GM19395 (cell line): ENCODE results near the gene COPS9.

ENCODE experiments used
- ATAC-seq: cut with Tn5 transposase; IDR thresholded peaks from one replicate; pipeline ENCODE4 v1.9.1; 2021; ENCODE audit warnings: mild to moderate bottlenecking, moderate library complexity; ENCODE audit not compliant: unreplicated experiment

Gene COPS9

GRCh38 chr2:240166761-240167587 is 30.9 kb upstream of the COPS9 start:
- no peak for ATAC-seq

- no peak for ATAC-seq
These were observed 30.1 kb upstream of the COPS9 start for GRCh38 chr2:240166191-240166590.

GRCh38 chr2:240165661-240166060 is 29.6 kb upstream of the COPS9 start:
- no peak for ATAC-seq

- no peak for ATAC-seq
These were observed 28.9 kb upstream of the COPS9 start for GRCh38 chr2:240165034-240165433.

- ATAC-seq: no peak
These were observed 28.5 kb upstream of the COPS9 start for GRCh38 chr2:240164586-240164985.

- ATAC-seq: no peak
These were observed 27.9 kb upstream of the COPS9 start for GRCh38 chr2:240163844-240164574.

- ATAC-seq: no peak
These were observed 27.0 kb upstream of the COPS9 start for GRCh38 chr2:240162939-240163714.

- ATAC-seq: no peak
These were observed 26.4 kb upstream of the COPS9 start for GRCh38 chr2:240162531-240162930.

GRCh38 chr2:240162032-240162431 is 25.9 kb upstream of the COPS9 start:
- no peak for ATAC-seq

- ATAC-seq: no peak
These were observed 25.1 kb upstream of the COPS9 start for GRCh38 chr2:240161087-240161750.

- no peak for ATAC-seq
These were observed 24.4 kb upstream of the COPS9 start for GRCh38 chr2:240160291-240161086.

- no peak for ATAC-seq
These were observed 23.2 kb upstream of the COPS9 start for GRCh38 chr2:240159251-240159839.

- ATAC-seq: no peak
These were observed 21.0 kb upstream of the COPS9 start for GRCh38 chr2:240157147-240157470.

GRCh38 chr2:240156435-240157146 is 20.5 kb upstream of the COPS9 start:
- no peak for ATAC-seq

- no peak for ATAC-seq
These were observed 19.8 kb upstream of the COPS9 start for GRCh38 chr2:240155745-240156390.

- no peak for ATAC-seq
These were observed 19.1 kb upstream of the COPS9 start for GRCh38 chr2:240155048-240155744.

- ATAC-seq: no peak
These were observed 18.5 kb upstream of the COPS9 start for GRCh38 chr2:240154606-240155005.

GRCh38 chr2:240153418-240153817 is 17.3 kb upstream of the COPS9 start:
- no peak for ATAC-seq
